ENCODE measurements around the gene SNPH.

DNA sequence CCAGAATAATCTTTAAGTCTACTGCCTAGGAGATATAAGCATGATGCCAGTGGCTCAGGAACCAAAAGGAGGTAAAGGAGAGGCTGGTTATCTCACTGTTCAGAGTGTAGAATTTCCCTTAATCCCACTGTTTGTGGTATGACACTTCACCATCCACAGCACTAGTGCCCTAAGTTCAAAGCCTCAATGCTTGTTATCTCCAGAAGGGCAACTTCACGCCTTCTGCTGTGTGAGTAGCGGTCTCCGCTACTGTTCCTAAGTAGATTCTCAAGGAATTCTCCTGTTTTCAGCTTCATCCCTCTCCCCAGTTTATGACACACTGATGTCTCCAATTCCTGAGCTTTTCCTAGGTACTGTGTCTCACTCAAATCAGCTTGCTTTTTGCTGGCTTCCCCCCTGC is 13.7 kb upstream of the SNPH start:
- TF ChIP-seq, protein P1, sequence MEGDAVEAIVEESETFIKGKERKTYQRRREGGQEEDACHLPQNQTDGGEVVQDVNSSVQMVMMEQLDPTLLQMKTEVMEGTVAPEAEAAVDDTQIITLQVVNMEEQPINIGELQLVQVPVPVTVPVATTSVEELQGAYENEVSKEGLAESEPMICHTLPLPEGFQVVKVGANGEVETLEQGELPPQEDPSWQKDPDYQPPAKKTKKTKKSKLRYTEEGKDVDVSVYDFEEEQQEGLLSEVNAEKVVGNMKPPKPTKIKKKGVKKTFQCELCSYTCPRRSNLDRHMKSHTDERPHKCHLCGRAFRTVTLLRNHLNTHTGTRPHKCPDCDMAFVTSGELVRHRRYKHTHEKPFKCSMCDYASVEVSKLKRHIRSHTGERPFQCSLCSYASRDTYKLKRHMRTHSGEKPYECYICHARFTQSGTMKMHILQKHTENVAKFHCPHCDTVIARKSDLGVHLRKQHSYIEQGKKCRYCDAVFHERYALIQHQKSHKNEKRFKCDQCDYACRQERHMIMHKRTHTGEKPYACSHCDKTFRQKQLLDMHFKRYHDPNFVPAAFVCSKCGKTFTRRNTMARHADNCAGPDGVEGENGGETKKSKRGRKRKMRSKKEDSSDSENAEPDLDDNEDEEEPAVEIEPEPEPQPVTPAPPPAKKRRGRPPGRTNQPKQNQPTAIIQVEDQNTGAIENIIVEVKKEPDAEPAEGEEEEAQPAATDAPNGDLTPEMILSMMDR (IDR thresholded peaks at IDR 0.05), result no peak
- TF ChIP-seq POLR2A (IDR thresholded peaks at IDR 0.05), result no peak

Measured in Peyer's patch (tissue), 4 donors.